GM12878 (cell line): ENCODE measurements around the gene CEP250. TPM values are rescaled to one million over a fixed set of nuclear protein-coding genes. Genes with fewer than 3 reads are reported as not detected.

Experiments used
- CHD2 ChIP-seq: IDR thresholded peaks from 2 replicates; pipeline ENCODE4 v1.6.1; 2011; ENCODE audit warnings: low read depth, low read length, improper control_type of control experiment, borderline replicate concordance
- CREB1 ChIP-seq: IDR thresholded peaks from 2 replicates; pipeline ENCODE4 v1.6.1; 2012; ENCODE audit warnings: low read depth, mild to moderate bottlenecking, inconsistent platforms
- GABPA ChIP-seq: IDR thresholded peaks from 2 replicates; pipeline ENCODE4 v1.6.1; 2014; ENCODE audit warnings: antibody characterized with exemption, low read depth, mild to moderate bottlenecking, inconsistent platforms
- MYC ChIP-seq: IDR thresholded peaks from 2 replicates; pipeline ENCODE4 v1.6.1; 2011; ENCODE audit warnings: mild to moderate bottlenecking, low read length, moderate library complexity, inconsistent platforms; ENCODE audit not compliant: insufficient read depth, insufficient replicate concordance, insufficient read length, severe bottlenecking
- PKNOX1 ChIP-seq: fragments of 450-650 bp; IDR thresholded peaks from 2 replicates; pipeline ENCODE4 v1.6.1; 2016; ENCODE audit warnings: mild to moderate bottlenecking
- SMARCA5 ChIP-seq: fragments of 450-650 bp; IDR thresholded peaks from 2 replicates; pipeline ENCODE4 v1.6.1; 2017; ENCODE audit warnings: mild to moderate bottlenecking
- polyA plus RNA-seq, 11 experiments: library from polyadenylated mRNA; depleted of rRNA in 4 of 11; unstranded in 6 of 11; stranded (reverse) in 5 of 11; fragments of >200 nt; fragmentation: Nextera tagmentation in 4 of 11; fragmentation: Illumina TruSeq in 1 of 11; extraction: Ambion mirVana in 4 of 11; extraction: Trizol in 1 of 11; gene quantifications; 1 replicate in 1 of 11; 2 replicates in 10 of 11; pipeline versions ENCODE4 v1.2.1 to v1.2.3, GENCODE V29; 2011 to 2016; ENCODE audit warnings: inconsistent platforms in 2 of 11, missing spikeins in 2 of 11, low read depth in 1 of 11
- total RNA-seq, 4 experiments: library from RNA; depleted of rRNA in 3 of 4; stranded (reverse); fragments of >200 nt in 3 of 4; fragmentation: Illumina TruSeq in 1 of 4; extraction: Trizol in 1 of 4; gene quantifications; 2 replicates each; pipeline versions ENCODE4 v1.2.1 to v1.2.3, GENCODE V29; 2013 to 2021
- TF ChIP-seq, protein P1 (sequence below), 3 experiments: IDR thresholded peaks in 2 of 3; conservative IDR thresholded peaks in 1 of 3; 2 replicates each; pipeline ENCODE4 v1.5.1; 2011; ENCODE audit warnings: low read depth in 3 of 3, low read length in 3 of 3, mild to moderate bottlenecking in 3 of 3, control low read depth in 2 of 3, moderate library complexity in 2 of 3, inconsistent platforms in 1 of 3, mixed read lengths in 1 of 3; ENCODE audit not compliant: control insufficient read depth in 2 of 3, insufficient read depth in 1 of 3; ENCODE audit errors: extremely low read depth in 1 of 3
- TF ChIP-seq, protein P2 (sequence below): fragments of 150-350 bp; IDR thresholded peaks from 2 replicates; pipeline ENCODE4 v1.6.1; 2014; ENCODE audit warnings: mild to moderate bottlenecking, low read depth, low read length

Gene CEP250
- total and polyA plus RNA-seq, 10 of the 15 experiments (the other 5 are each of a cell fraction or from before 2014, with no cell fraction given), result 2.4 to 41.6 (median 25.7) TPM

DNA sequence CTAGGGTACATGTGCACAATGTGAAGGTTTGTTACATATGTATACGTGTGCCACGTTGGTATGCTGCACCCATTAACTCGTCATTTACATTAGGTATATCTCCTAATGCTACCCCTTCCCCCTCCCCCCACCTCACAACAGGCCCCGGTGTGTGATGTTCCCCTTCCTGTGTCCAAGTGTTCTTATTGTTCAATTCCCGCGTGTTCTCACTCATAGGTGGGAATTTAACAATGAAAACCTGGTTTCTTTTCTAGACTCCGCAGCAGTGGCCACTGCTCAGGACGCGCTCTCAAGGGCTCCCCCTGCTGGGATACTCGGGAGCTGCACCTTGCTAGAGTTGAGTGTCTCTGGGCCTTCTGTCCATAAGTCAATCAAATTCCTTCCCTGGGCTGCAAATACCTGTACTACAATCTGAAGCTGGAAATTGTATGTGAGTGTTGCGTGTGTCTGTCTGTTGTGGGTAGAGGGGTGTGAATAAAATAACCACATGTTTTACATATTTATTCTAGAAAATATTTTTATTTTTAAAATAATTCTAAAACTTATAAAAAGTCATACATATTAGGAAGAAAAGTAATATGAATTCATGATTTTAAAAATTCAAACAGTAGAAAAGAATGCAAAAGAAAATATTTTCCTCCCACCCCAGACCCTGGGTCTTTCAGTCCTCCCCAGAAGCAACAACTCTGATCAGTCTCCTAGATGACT is 8.2 kb upstream of the CEP250 start (continued):
- TF ChIP-seq SMARCA5 (0 out of 2 replicates have a peak, but pooled peaks have one; percentile 66), PKNOX1 (peak; percentile 69; the same call in 1 of the 2 replicates), GABPA (no peak), CREB1 (no peak), MYC (no peak), CHD2 (no peak)
- TF ChIP-seq, protein P1, sequence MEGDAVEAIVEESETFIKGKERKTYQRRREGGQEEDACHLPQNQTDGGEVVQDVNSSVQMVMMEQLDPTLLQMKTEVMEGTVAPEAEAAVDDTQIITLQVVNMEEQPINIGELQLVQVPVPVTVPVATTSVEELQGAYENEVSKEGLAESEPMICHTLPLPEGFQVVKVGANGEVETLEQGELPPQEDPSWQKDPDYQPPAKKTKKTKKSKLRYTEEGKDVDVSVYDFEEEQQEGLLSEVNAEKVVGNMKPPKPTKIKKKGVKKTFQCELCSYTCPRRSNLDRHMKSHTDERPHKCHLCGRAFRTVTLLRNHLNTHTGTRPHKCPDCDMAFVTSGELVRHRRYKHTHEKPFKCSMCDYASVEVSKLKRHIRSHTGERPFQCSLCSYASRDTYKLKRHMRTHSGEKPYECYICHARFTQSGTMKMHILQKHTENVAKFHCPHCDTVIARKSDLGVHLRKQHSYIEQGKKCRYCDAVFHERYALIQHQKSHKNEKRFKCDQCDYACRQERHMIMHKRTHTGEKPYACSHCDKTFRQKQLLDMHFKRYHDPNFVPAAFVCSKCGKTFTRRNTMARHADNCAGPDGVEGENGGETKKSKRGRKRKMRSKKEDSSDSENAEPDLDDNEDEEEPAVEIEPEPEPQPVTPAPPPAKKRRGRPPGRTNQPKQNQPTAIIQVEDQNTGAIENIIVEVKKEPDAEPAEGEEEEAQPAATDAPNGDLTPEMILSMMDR (IDR thresholded peaks at IDR 0.05 in 2 of 3, conservative IDR thresholded peaks at IDR 0.05 in 1 of 3; ENCODE audit: control insufficient read depth in 2 of 3, extremely low read depth in 1 of 3, insufficient read depth in 1 of 3, low read depth in 3 of 3, low read length in 3 of 3), result peak; percentile 76 to 98 (median 93)
- TF ChIP-seq, protein P2, sequence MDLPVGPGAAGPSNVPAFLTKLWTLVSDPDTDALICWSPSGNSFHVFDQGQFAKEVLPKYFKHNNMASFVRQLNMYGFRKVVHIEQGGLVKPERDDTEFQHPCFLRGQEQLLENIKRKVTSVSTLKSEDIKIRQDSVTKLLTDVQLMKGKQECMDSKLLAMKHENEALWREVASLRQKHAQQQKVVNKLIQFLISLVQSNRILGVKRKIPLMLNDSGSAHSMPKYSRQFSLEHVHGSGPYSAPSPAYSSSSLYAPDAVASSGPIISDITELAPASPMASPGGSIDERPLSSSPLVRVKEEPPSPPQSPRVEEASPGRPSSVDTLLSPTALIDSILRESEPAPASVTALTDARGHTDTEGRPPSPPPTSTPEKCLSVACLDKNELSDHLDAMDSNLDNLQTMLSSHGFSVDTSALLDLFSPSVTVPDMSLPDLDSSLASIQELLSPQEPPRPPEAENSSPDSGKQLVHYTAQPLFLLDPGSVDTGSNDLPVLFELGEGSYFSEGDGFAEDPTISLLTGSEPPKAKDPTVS, result no peak
- TF ChIP-seq, all 136 proteins: peak for 9
